Stimulated activated CD4-positive, alpha-beta T cell treated with anti-CD3 and anti-CD28 coated beads, Interleukin-12 subunit alpha, Interleukin-12 subunit beta, amount 100 ng/mL, for 48 hours (primary cell): ENCODE measurements around the gene RPTOR.

Source experiments
- DNase-seq, 3 donors: peaks; one replicate each; pipeline ENCODE4 v3.0.0-alpha.2; 2020; ENCODE audit warnings: low read depth in 2 of 3, low spot score in 1 of 3

Gene RPTOR

GRCh38 chr17:80921741-80922579 lies 377.3 kb downstream of the RPTOR start:
- DNase-seq: no peak

DNA sequence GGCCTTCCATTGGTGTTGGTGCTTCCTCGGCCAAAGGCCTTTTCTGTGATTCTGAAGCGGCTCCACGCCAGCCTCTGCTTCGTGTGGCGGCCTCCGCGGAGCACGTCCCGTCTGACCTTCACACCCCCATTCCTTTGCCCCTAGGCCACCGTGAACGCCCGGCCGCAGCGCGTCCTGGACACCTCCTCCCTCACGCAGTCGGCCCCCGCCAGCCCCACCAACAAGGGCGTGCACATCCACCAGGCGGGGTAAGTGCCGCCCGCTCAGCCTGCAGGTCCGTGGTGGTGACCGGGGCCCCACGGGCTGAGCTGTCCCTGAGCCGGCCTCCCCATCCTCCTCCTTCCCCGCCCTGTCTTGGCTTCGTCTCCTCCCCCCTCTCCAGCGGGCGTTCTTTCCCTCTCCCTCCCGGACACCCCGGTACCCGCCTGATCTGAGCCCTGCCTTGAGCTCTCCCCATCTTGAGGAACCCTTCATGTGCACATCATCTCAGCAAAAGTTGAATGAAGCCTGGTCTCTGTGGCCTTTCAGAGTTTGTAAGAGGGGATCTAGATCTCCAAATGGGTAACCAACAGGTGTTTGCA lies 378.0 kb downstream of the RPTOR start:
- DNase-seq: no peak

GRCh38 chr17:80923211-80924110 lies 378.8 kb downstream of the RPTOR start:
- DNase-seq: no peak

- DNase-seq: no peak
These were observed 379.6 kb downstream of the RPTOR start for GRCh38 chr17:80924111-80924806.

DNA sequence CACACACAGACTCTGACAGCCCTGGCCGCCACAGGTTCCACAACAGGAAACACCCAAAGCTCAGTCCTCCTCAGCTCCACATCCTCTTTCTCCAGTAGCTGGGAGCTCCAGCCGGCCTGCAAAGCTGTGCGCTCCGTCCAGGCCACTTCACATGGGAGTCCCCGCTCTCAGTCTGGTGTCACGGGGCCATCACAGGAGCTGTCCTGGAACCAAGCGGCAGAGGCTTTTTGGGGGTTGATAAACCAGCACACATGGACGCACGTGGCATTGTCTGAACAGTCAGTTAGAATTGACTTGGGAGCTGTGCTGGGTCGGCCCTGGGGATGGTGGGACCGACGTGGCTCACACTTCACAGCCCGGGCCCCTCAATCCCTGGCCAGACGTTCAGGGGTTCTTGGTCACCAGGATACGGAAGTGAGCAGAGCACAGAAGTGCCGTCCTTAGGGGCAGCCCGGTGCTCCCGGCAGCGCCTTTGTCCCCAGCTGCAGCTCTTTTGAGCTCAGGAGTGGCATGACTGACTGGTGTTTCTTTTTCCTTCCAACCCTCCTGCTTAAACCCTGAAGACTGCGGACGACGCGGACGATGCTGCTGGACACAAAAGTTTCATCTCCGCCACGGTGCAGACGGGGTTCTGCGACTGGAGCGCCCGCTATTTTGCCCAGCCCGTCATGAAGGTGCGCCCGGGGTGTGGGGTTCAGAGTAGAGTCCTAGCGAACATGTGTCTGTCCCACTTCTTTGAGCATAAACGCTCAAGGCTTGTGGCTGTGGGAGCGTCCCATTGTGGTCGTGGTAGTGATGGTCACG lies 380.4 kb downstream of the RPTOR start:
- DNase-seq: no peak

GRCh38 chr17:80925688-80926335 lies 381.2 kb downstream of the RPTOR start:
- no peak for DNase-seq

DNA sequence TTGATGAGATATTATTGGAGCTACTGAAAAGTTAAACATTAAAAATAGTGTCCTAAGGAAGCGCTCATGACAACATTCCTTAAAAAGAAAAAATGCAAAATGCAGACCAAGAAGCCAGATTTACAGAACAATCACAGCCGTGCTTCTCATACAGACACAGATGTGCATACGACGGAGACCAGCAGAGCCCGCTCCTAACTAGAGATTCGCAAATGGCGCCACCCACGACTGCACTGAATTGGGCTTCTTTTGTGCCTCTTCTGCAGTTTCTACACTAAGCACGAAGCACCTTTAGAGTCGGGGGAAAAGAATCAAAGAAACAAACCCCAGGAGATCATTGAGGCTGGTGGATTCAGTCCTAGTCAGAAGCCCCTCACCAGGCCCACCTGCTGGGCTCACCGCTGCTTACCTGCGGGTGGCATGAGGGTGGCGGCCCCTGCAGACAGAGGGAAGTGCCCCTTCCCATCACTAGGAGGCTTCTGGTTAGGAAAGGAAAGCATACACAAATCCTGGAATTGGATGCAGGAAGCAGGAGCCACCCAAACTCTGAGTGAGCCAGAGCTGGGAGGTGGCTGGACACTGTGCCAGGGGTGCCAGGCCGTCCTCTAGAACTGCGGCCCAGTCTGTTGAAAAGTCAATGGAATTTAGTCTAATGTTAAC lies 382.1 kb downstream of the RPTOR start:
- no peak for DNase-seq

- DNase-seq: no peak
These were observed 383.2 kb downstream of the RPTOR start for GRCh38 chr17:80927791-80928216.

DNA sequence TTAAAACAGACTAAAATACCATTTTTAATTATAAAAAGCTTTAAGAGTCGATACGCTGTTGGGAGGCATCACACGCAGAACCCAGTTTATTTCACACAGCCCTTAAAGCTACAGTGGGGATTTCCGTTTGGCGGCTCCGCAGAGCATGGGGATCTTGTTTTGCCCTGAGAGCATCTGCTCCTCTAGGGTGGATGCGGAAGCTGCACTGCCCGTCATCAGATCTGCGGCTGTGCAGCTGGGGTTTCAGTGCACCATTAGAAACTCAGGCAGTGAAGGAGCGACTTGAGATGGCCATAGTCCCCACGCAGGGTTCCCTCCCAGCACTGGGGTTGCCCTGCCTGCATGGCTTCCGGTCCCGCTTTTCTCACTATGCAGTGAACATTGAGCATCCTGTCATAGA lies 384.8 kb downstream of the RPTOR start:
- DNase-seq: no peak

- DNase-seq: no peak
These were observed 386.0 kb downstream of the RPTOR start for GRCh38 chr17:80930335-80931279.

GRCh38 chr17:80931421-80932265 lies 387.0 kb downstream of the RPTOR start:
- no peak for DNase-seq

DNA sequence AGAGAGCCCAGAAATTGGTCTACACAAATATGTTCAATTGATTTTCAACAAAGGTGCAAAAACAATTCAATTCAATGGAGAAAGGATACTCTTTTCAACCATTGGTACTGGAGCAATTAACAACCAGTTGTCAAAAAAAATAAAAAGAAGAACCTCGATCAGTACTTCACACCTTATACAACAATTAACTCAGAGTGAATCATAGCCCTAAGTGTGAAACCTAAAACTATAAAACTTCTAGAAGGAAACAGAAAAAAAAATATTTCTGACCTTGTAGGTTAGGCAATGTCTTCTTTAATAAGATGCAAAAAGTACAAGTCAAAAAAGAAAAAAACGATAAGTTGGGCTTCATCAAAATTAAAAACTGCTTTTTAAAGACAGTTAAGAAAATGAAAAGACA lies 390.9 kb downstream of the RPTOR start:
- DNase-seq: no peak

DNA sequence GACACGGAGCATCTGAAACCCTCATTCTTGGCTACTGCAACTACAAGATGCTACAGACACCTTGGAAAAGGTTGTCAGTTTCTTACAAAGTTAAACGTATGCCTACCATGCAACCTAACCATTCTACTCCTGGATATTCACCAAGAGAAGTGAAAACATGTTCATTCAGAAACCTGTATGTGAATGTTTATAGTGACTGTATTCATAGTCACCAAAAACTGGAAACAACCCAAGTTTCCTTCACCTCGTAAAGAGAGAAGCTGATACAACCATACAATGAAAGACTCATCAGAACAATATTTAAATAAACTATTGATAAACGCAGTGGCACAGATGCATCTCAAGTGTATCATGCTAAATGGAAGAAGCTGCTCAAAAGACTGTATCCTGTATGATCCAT lies 391.6 kb downstream of the RPTOR start:
- DNase-seq: no peak

DNA sequence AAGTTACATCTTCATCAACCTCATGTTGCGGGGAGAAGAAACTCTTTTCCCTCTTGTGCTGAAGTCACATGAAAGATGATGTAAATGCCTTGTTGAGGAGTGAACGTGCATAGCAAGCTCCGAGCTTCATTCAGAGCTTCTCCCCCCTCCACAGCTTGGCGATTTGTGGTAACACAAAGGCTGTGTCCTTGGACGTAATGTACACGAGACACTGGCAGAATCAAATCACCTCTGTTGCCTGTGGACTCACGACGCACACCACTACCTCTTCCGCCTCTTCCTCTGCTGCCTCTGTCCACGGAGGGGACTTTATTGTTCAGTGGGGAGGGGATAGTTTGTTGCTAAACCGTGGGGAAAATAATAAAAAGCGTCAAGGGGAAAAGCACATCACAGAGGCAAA lies 392.1 kb downstream of the RPTOR start:
- no peak for DNase-seq

DNA sequence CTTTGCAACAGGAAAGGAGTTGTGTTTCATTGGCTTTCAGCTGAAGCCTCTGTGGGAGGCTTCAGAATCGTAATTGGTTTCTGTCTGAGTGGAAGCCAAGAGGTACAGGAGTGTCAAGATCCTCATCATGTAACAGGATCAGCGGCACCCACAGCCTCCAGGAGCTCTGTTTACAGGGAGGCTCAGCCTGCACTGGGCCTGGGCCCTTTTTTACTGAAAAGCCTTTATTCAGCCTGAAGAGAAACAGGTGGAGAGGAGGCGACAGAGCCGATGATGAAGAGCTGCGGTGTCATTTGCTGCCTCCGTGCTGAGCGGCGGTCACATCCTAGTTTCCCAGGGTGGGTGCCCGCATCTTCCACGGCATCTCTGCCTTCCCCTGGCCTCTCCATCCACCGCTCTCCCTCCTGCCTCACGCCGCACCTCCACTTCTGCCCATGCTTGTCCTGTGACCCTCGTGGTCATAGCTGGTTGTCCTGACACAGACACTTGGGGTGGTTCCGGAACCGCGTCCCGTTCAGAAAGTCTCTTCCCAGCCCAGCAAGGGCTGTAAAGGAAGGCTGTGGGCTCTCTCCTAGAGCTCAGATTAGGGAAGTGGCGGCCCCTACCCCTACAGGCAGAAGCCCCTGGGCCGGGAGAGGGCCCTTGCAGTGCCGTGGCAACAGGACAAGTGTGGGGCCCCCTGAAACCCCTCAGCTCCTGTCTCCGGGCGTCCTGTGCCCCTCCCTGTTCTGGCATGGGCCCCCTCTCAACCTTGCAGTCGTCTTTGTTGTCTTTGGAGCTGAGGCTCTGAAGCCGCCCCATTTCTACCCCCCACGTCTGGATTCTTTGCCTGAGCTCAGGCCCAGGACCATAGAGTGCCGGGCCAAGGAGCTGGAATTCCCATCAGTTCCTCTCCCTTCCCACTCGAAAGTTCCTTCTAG lies 393.1 kb downstream of the RPTOR start:
- no peak for DNase-seq

DNA sequence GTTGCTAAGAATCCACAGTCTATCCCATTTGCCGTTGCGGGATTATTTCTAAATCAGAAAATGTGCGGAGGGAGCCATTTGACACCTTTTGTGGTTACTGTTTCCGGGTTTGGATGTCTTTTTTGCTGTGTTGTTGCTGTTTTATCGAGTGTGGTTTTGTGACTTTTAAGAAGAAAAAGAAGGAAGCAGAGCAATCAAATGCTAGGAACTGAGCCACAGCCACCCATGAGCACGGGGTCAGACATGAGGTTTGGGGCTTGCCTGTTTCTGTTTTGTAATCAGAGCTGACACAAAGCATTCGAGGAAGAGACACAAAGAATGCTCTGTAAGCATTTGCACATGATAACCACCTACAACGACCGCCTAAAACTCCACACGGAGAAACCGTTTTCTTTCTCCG lies 393.9 kb downstream of the RPTOR start:
- peak in 2 of 3 donors; percentile 11 to 21 for DNase-seq
